H1 (cell line): Measurements from ENCODE around the gene DPEP2NB. TPM values are rescaled to one million over a fixed set of nuclear protein-coding genes. Genes with fewer than 3 reads are reported as not detected.
"Not testable (repeated sequence)": the region's sequence is repeated elsewhere in the genome, so short reads cannot be mapped to it uniquely, and the experiment has no call there.

Source experiments
- CTCF ChIA-PET: fragments of 300-600 bp; sonication (Branson Sonifier 250); formaldehyde crosslinking; loops from one replicate; lab custom pipeline; 2021; ENCODE audit not compliant: partially characterized antibody; lab: Charles Lee
- POLR2A ChIA-PET: fragments of 300-600 bp; sonication (Branson Sonifier 250); formaldehyde crosslinking; loops from one replicate; lab custom pipeline; 2021; ENCODE audit warnings: inconsistent platforms; ENCODE audit not compliant: partially characterized antibody; lab: Charles Lee
- DNase-seq, 2 experiments: peaks; one replicate each; pipeline versions ENCODE4 v3.0.0 to v3.0.0-alpha.2; 2010 to 2022; ENCODE audit warnings: low spot score in 2 of 2, low read depth in 1 of 2, mixed read lengths in 1 of 2
- FAIRE-seq: peaks from 2 replicates; lab custom pipeline; 2011; peaks lifted over from hg19 to GRCh38; lab: Jason Lieb, UNC
- H2AFZ ChIP-seq: 2 replicates; pipeline ENCODE4 v1.8.1; 2012; ENCODE audit warnings: low read length, inconsistent platforms
- H2AK5ac ChIP-seq: 2 replicates; pipeline ENCODE4 v1.6.1; 2013; ENCODE audit warnings: low read depth, low read length
- H2BK120ac ChIP-seq: replicated peaks from 2 replicates; pipeline ENCODE3; 2013; ENCODE audit warnings: low read depth, low read length, inconsistent platforms
- H2BK12ac ChIP-seq: 2 replicates; pipeline ENCODE4 v1.6.1; 2013; ENCODE audit warnings: low read depth, low read length
- H2BK15ac ChIP-seq: 2 replicates; pipeline ENCODE4 v1.6.1; 2013; ENCODE audit warnings: low read length
- H2BK20ac ChIP-seq: 2 replicates; pipeline ENCODE4 v1.6.1; 2013; ENCODE audit warnings: low read length
- H2BK5ac ChIP-seq: 2 replicates; pipeline ENCODE4 v1.6.1; 2013; ENCODE audit warnings: low read depth, low read length
- H3K14ac ChIP-seq: 2 replicates; pipeline ENCODE4 v1.6.1; 2013; ENCODE audit warnings: inconsistent platforms; ENCODE audit not compliant: insufficient read length
- H3K18ac ChIP-seq: 2 replicates; pipeline ENCODE4 v1.6.1; 2013; ENCODE audit warnings: low read length; ENCODE audit errors: extremely low read depth
- H3K23ac ChIP-seq: 2 replicates; pipeline ENCODE4 v1.6.1; 2013; ENCODE audit warnings: inconsistent platforms; ENCODE audit not compliant: insufficient read length
- H3K23me2 ChIP-seq: 2 replicates; pipeline ENCODE4 v1.6.1; 2013; ENCODE audit warnings: low read depth, low read length
- H3K27ac ChIP-seq: 2 replicates; pipeline ENCODE4 v1.6.1; 2011; ENCODE audit warnings: low read depth, low read length, inconsistent platforms
- H3K27me3 ChIP-seq, 4 experiments: replicated peaks in 1 of 4; 1 replicate in 1 of 4; 2 replicates in 3 of 4; pipeline versions ENCODE4 v1.6.1 to v1.8.1; 2011 to 2013; ENCODE audit warnings: low read length in 3 of 4, mild to moderate bottlenecking in 3 of 4, inconsistent platforms in 2 of 4, mixed read lengths in 2 of 4, moderate library complexity in 1 of 4; ENCODE audit not compliant: control insufficient read depth in 3 of 4, insufficient read depth in 3 of 4; ENCODE audit errors: extremely low read depth in 1 of 4
- H3K36me3 ChIP-seq, 4 experiments: 2 replicates each; pipeline versions ENCODE4 v1.6.1 to v1.8.1; 2011 to 2013; ENCODE audit warnings: mild to moderate bottlenecking in 4 of 4, low read length in 3 of 4, moderate library complexity in 2 of 4, control low read depth in 1 of 4, inconsistent platforms in 1 of 4; ENCODE audit not compliant: insufficient read depth in 4 of 4, control insufficient read depth in 2 of 4
- H3K4ac ChIP-seq: replicated peaks from 2 replicates; pipeline ENCODE3; 2013; ENCODE audit warnings: low read length, low read depth, mixed read lengths, inconsistent platforms; ENCODE audit not compliant: insufficient read length
- H3K4me1 ChIP-seq, 4 experiments: replicated peaks in 1 of 4; 1 replicate in 1 of 4; 2 replicates in 3 of 4; pipeline versions ENCODE4 v1.6.1 to v1.8.1; 2011 to 2013; ENCODE audit warnings: low read length in 3 of 4, inconsistent platforms in 2 of 4, mixed read lengths in 1 of 4; ENCODE audit not compliant: insufficient read depth in 4 of 4, control insufficient read depth in 3 of 4
- H3K4me2 ChIP-seq, 2 experiments: 2 replicates each; pipeline versions ENCODE4 v1.6.1 to v1.8.1; 2011 to 2013; ENCODE audit warnings: low read depth in 2 of 2, low read length in 2 of 2, control low read depth in 1 of 2, inconsistent platforms in 1 of 2, mild to moderate bottlenecking in 1 of 2; ENCODE audit not compliant: insufficient read depth in 1 of 2
- H3K4me3 ChIP-seq, 4 experiments: fragments of 200-600, 300-600 bp in 1 of 4; sonication (generic), shearing (Covaris generic), sonication (Bioruptor Twin) in 1 of 4; 2 replicates each; pipeline versions ENCODE4 v1.5.1 to v1.8.1; 2011 to 2016; ENCODE audit warnings: low read length in 4 of 4, low read depth in 3 of 4, control low read depth in 2 of 4, inconsistent platforms in 2 of 4, mild to moderate bottlenecking in 2 of 4, mixed read lengths in 1 of 4, moderate library complexity in 1 of 4; ENCODE audit not compliant: insufficient read depth in 2 of 4; ENCODE audit errors: extremely low read depth in 1 of 4
- H3K56ac ChIP-seq: replicated peaks from 2 replicates; pipeline ENCODE3; 2013; ENCODE audit warnings: low read depth, mild to moderate bottlenecking, mixed read lengths, low read length, inconsistent platforms; ENCODE audit not compliant: insufficient read length
- H3K79me1 ChIP-seq: 2 replicates; pipeline ENCODE4 v1.6.1; 2013; ENCODE audit warnings: low read depth, low read length, control low read depth
- H3K79me2 ChIP-seq, 2 experiments: 2 replicates each; pipeline versions ENCODE4 v1.6.1 to v1.8.1; 2012 to 2013; ENCODE audit warnings: low read length in 2 of 2, mild to moderate bottlenecking in 2 of 2, inconsistent platforms in 1 of 2; ENCODE audit not compliant: insufficient read depth in 2 of 2, control insufficient read depth in 1 of 2
- H3K9ac ChIP-seq, 4 experiments: replicated peaks in 1 of 4; 1 replicate in 1 of 4; 2 replicates in 3 of 4; pipeline versions ENCODE4 v1.6.1 to v1.8.1; 2011 to 2013; ENCODE audit warnings: low read depth in 3 of 4, low read length in 3 of 4, control low read depth in 2 of 4, mild to moderate bottlenecking in 2 of 4, moderate library complexity in 2 of 4, inconsistent platforms in 1 of 4; ENCODE audit errors: extremely low read depth in 1 of 4
- H3K9me3 ChIP-seq, 2 experiments: 2 replicates each; pipeline versions ENCODE4 v1.6.1 to v1.8.1; 2012 to 2013; ENCODE audit warnings: mild to moderate bottlenecking in 2 of 2, moderate library complexity in 2 of 2, control low read depth in 1 of 2, inconsistent platforms in 1 of 2, low read depth in 1 of 2, low read length in 1 of 2, mixed read lengths in 1 of 2; ENCODE audit not compliant: insufficient read depth in 2 of 2
- H4K20me1 ChIP-seq, 2 experiments: replicated peaks in 1 of 2; 2 replicates each; pipeline versions ENCODE3 to v1.8.1; 2011 to 2013; ENCODE audit warnings: inconsistent platforms in 2 of 2, low read length in 2 of 2, mild to moderate bottlenecking in 1 of 2; ENCODE audit not compliant: insufficient read depth in 2 of 2, control insufficient read depth in 1 of 2
- H4K5ac ChIP-seq: 2 replicates; pipeline ENCODE4 v1.6.1; 2013; ENCODE audit warnings: low read length, low read depth, mixed read lengths, inconsistent platforms; ENCODE audit not compliant: insufficient read length
- H4K8ac ChIP-seq: 2 replicates; pipeline ENCODE4 v1.8.0; 2013; ENCODE audit warnings: mild to moderate bottlenecking, moderate library complexity, low read length, inconsistent platforms; ENCODE audit not compliant: insufficient read depth; ENCODE audit errors: extremely low read depth
- H4K91ac ChIP-seq: replicated peaks from 2 replicates; pipeline ENCODE3; 2013; ENCODE audit warnings: low read length, mixed read lengths, inconsistent platforms; ENCODE audit not compliant: insufficient read length
- WGBS, 2 experiments: shearing (Covaris generic) in 1 of 2; methylation state at CpG; one replicate each; pipeline versions ENCODE4 v1.1.6 to v1.1.7; 2013 to 2015; ENCODE audit warnings: low lambda C conversion rate in 2 of 2, mixed read lengths in 2 of 2, inconsistent platforms in 1 of 2, low coverage in 1 of 2, missing lambda C conversion rate in 1 of 2; ENCODE audit not compliant: insufficient replicate concordance in 2 of 2, insufficient coverage in 1 of 2, insufficient read length in 1 of 2; ENCODE audit errors: extremely low coverage in 1 of 2, missing lambda C conversion rate in 1 of 2; 5-methylcytosine and 5-hydroxymethylcytosine counted together
- polyA plus RNA-seq, 7 experiments: library from polyadenylated mRNA; depleted of rRNA in 3 of 7; stranded (reverse) in 5 of 7; unstranded in 2 of 7; fragments of >200 nt in 5 of 7; fragments of 200-250 nt in 2 of 7; gene quantifications; 1 replicate in 5 of 7; 2 replicates in 1 of 7; 4 replicates in 1 of 7; pipeline versions ENCODE4 v1.2.1 to v1.2.3, GENCODE V29; 2011 to 2013; ENCODE audit warnings: missing spikeins in 2 of 7, mixed read lengths in 2 of 7
- total RNA-seq: library from RNA; stranded (reverse); fragmentation: NEBNext Ultra II Directional; extraction: Animal tissue kit (Norgen Biotek cat#: 25700); gene quantifications from 2 replicates; pipeline ENCODE4 v1.2.1, GENCODE V29; 2021

The DPEP2NB gene
- total and polyA plus RNA-seq, 2 of the 8 experiments (the other 6 are each of a cell fraction or from before 2014, with no cell fraction given), result not detected

DNA sequence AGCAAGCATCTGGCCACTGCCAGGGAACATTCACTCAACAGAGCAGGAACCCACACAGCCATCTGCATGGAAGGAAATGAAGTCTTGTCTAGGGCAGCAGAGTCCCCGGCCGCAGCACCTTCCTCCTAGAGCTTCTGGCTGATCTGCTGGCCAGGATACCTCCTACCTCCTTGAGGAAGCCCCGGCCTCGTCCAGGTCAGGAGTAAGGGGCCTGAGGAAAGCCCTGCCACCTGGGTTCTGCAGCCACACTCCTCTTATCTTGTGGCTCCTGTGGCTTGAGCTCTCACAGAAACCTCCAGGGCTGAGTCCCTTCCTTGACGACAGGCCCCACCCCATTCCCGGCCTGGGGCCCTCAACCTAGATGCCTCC lies 21.7 kb downstream of the DPEP2NB start:
- not testable (repeated sequence) for H3K4ac ChIP-seq, H3K79me1 ChIP-seq, H4K20me1 ChIP-seq, H3K4me3 ChIP-seq, H3K4me2 ChIP-seq, H2BK5ac ChIP-seq, H2AFZ ChIP-seq, H3K27ac ChIP-seq, H2BK15ac ChIP-seq, H2BK120ac ChIP-seq, H2BK12ac ChIP-seq, H3K9ac ChIP-seq, H3K23ac ChIP-seq, H4K5ac ChIP-seq, H3K79me2 ChIP-seq, FAIRE-seq, H3K4me1 ChIP-seq, H2AK5ac ChIP-seq, DNase-seq, H3K9me3 ChIP-seq, H3K18ac ChIP-seq, H2BK20ac ChIP-seq, H3K36me3 ChIP-seq, H3K56ac ChIP-seq, H4K91ac ChIP-seq, H3K23me2 ChIP-seq, H3K14ac ChIP-seq, H4K8ac ChIP-seq
- POLR2A ChIA-PET, result interaction anchor here (5.1 kb wide), 1 partner anchor 29 kb away, joined by 26 read pairs; the partner anchor contains the start of genes DDX28 and DUS2
- WGBS, 2 experiments, result 88% methylated on average over 4 of the region's 6 CpGs; no CpG with 5 or more reads in 1 of the 2 experiments
- H3K27me3 ChIP-seq, result peaks cover 0 to 12% (median 8%) of the 10 kb centered on the region in 4 experiments; a peak in 5 of 7 replicates
- CTCF ChIA-PET, result interaction anchor here (0.6 to 2.2 kb wide), 27 partner anchors 8 to 336 kb away, joined by 3 to 13 read pairs (median 4); partner anchors contain the start of genes DDX28, DPEP2NB, DPEP3 and DUS2
